HG02870 (cell line): Measurements from ENCODE around the gene NUDT14.

Experiments
- ATAC-seq: cut with Tn5 transposase; IDR thresholded peaks from one replicate; pipeline ENCODE4 v1.9.1; 2021; ENCODE audit warnings: mild to moderate bottlenecking, moderate library complexity; ENCODE audit not compliant: unreplicated experiment

Gene NUDT14

DNA sequence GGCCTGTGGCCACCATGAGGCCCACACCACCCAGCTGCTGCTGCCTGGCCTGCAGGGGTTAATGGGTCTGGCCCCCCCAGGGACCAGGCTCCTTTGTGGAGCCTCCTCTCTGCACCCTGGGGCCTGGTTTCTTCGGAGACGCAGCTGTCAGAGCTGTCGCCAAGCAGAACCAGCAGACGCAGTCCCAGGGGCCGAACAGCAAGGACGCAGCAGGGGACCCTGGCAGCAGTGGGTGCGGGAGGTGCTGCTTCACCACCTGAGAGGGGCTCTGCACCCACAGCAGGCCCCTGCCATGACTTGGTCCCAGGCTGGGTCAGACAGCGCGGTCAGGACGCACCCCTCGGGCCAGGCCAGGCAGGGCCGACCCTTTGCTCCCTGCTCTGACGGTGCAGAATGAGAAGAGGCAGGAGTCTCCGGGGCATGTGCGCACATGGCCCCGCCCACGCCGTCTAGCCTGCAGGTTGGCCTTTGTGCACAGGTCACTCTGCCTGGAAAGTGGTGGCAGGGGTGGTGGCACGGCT is 43.0 kb downstream of the NUDT14 start:
- no peak for ATAC-seq

DNA sequence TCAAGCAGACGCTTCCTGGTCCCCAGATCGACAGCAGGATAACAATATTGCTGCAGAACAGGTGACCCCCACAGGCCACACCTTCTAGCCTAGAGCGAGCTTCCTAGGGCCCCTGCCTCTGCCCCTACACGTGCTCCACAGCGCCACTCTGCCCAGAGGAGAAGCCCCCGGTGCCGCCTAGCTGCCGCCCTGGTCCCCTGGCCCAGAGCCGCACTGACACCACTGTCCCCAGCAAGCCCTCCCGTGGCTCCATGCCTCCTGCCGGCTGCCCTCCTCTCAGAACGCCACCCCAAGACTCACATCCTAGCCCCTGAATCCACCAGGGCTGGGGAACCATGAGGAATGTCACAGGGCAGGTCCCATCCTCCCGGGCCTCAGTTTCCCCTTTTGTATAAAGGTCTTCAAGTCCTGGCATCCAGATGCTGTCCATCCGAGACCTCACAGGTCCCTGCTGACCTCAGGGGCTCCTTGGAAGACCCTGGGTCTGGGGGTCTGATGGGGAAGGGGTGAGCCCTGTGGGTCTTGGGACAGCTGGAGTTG is 43.6 kb downstream of the NUDT14 start:
- ATAC-seq: no peak

DNA sequence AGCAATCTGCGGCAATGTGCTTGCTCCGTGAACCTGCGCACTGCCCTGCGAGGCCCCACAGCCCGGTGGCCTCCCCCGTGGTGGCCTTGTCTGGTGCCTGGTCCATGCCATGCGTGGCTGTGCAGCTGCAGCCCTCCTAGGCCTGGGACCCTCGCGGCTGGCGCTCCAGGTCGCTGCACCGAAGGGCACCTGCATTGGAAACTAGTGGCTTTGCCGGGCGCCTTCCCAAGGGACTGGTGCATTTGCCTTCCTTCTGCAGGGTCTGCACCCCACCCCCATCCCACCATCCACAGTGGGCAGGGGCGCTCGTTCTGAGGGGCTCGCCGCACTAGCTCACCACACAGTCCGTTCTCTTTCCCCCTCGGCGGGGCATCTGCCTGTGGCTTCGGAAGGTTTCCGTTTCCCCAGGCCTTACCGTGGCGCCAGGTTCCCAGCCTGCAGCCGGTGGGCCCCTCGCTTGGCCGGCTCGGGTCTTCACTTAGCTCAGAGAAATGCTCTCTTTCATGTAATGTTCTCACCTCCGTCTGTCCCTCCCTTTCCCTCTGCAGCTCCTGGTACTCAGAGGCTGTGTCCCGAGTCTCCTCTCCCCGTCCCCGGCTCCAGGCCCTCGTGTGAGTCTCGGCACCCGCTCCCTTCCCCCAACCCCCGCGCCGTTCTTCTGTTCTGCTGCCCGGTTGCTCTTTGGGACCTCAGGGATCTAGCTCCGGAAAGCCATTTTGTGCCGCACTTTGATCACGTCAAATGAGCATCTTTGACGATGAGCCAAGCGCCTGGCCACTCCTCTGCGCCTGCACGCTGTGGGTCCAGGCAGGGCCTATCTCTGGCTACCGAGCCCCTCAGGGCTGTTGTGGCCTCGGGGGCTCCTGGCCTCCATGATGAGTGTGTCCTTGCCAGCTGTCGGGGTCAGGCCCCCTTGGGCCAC is 44.5 kb downstream of the NUDT14 start:
- no peak for ATAC-seq

DNA sequence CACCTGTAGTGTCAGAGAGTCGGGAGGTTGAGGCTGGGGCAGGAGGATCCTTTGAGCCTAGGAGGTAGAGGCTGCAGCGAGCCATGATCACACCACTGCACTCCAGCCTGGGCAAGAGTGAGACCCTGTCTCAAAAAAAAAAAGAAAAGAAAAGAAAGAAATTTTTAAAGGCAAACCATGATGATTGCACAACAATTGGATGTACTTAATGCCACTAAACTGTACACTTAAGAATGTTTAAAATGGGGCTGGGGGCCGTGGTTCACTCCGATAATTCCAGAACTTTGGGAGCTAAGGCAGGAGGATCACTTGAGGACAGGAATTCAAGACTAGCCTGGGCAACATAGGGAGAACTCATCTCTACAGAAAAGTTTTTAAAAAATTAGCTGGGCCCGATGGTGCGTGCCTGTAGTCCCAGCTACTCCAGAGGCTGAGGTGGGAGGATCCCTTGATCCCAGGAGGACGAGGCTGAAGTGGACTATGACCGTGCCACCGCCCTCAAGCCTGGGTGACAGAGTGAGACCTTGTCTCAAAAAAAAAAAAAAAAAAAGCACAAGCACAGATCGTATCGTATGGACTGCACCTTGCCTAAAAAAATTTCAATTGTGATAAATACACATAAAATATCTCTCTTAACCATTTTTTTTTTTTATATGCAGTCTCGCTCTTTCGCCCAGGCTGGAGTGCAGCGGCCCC is 45.3 kb downstream of the NUDT14 start:
- ATAC-seq: no peak

DNA sequence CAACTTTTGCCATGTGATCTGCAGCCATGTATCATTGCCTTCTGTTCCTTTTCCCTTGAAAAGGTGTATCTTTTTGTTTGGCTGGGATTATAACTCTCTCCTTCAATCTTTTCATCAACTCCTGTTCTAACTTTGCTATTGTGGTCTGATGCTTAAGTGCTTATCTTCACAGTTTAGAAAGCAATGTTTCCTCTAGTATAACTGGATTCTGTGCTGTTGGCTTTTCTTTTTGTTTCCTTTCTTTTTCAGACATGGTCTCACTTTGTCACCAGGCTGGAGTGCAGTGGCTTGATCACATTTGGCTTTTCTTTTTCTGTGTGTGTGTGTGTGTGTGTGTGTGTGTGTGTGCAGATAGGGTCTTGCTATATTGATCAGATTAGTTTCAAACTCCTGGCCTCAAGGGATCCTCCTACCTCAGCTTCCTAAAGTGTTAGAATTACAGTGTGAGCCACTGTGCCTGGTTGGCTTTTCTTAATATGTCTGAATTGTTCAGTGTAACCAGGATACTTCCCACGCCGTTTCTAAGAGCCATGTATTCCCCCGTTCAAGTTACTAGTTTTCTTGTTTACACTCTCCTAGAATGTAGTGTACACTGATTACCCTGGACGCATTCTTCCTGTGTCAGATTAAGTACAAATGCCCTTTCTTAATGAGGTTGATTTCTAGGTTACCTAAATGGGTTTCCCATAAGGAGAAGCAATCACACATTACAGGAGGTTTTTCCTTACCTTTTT is 48.0 kb downstream of the NUDT14 start:
- ATAC-seq: no peak

DNA sequence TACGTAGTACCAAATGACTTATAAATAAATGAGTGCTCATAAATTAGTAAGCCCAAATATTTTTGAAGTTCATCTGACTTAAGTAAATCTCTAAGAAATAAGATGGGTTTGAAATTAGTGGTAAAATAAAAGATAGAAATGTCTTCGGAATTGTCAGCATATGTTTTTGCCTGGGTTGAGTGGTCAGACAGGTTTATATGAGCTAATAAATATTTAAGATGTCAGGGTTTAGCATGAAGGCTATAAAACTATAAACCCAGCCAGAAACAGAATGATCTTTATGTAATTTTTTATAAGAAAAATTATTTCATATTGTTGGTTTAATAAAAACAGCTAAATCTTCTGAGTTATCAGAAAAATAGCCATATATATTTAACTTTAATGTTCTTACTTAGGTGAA is 49.9 kb downstream of the NUDT14 start:
- no peak for ATAC-seq

DNA sequence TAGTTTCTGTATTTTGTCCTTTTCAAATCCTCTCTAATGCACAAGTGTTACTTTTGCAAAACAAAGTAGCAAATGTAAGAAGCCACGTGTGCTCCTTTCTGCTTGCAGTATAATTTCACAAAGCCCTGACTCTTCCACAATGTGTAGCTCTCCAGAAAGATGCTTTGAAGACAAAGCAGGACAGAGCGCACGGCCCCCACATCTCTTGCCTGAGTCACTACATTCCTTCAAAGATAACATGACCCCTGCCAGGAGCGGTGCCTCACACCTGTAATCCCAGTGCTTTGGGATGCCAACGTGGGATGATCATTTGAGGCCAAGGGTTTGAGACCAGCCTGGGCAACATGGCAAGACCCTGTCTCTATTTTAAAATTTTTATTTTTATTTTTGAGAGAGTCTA is 53.1 kb downstream of the NUDT14 start:
- no peak for ATAC-seq

DNA sequence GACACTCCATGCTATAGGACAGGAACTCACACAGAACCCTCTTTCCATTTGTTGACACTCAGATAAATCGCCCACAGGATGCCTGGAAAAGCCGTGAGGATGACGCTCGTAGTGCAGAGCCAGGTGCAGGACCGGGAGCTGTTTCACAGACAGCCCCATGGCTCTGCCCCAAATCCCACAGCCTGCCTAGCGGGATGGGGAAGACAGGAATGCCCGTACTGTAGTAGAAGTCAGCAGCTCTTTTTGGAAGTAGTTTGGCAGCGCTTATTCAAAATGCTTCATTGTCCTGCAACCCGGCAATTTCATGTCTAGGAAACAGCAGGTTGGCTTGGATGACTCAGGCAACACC is 54.2 kb downstream of the NUDT14 start:
- ATAC-seq: no peak

DNA sequence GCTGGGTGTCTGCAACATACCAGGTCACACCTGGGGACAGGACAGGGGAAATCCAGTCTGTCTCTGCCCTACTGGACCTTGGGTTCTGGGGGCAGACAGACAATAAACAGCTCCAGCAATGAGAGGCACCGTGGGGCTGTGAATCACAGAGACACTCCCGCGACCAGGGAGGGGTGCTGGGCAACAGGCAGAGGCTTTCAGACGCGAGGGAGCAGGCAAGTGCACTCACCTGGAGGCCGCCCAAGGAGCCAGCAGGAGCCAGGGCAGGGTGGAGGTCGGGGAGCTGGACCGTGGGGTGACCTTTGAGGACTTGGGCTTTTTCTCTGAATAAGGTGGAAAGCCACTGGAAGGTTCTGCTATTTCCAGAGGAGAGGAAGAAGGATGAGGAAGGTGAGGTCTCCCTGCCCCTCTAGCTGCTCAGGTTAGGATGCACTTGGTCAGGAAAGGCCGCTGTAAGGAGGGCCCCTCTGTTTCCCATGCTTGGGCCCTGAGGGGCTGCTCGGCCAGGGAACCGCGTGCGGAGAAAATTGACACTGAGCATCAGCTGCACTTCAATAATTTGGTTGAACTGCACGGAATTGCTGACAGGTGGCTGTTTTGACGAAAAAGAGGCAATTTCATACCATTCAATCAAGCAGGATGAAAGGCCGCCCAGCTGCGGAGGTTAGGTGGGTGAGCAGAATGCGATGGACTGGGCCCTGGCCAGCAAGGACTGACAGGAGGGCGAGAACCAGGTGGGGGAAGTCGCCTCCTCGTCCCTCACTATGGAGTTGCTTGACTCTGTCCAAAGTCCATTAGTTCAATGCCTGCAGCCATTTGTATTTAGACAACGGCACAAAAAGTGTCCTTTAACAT is 54.8 kb downstream of the NUDT14 start:
- ATAC-seq: no peak

DNA sequence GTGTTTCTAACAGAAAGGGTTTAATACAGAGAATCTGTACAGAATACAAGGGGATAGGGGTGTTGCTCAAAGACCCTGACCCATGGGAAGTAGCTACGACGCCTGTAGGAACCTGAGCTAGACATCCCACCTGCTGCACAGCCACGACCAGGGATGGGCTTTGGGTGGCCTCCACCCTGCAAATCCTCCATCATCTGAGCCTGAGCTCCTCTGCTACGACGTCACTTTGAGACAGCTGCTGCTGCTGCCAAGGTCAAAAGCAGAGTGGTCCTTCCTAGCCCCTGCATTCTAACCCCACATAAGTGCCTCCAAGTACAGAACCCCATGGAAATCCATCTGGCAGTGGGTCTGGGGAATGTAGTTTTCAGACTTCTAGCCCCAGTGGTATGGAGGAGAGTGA is 56.3 kb downstream of the NUDT14 start:
- no peak for ATAC-seq

DNA sequence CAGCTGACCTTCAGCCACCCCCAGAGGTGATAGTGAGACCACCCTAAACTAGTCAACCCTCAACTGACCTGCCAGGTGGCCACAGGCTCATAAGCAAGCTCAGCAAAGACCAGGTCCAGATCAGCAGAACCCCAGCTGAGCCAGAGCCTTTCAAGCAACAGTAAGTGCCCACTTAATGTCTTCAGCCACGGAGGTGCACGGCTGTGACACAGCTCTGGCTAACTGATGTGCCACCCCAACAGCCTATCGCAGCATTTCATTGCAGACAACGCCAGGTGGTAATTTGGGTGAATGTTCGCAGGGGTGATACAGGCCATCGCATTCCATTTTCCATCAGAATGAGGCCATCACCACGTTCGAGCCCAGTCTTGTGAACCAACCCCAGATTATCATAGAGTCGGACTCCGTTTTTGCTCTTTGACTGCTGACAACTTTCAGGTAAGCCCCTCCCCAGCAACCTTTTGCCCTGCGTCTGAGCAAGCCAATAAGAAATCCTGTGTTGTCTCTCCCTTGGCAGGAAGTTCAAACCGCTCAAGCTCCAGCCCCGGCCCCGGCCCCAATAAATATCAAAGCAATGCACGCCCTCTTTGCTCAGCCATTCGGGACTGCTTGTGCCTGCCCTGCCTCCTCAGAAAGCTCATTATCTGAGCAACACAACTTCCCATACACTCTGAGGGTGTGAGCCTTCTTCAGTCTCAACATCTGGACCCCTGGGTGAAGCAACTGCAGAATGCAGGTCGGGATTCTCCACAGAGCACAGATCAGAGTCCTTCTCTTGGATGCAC is 56.9 kb downstream of the NUDT14 start:
- ATAC-seq: no peak

DNA sequence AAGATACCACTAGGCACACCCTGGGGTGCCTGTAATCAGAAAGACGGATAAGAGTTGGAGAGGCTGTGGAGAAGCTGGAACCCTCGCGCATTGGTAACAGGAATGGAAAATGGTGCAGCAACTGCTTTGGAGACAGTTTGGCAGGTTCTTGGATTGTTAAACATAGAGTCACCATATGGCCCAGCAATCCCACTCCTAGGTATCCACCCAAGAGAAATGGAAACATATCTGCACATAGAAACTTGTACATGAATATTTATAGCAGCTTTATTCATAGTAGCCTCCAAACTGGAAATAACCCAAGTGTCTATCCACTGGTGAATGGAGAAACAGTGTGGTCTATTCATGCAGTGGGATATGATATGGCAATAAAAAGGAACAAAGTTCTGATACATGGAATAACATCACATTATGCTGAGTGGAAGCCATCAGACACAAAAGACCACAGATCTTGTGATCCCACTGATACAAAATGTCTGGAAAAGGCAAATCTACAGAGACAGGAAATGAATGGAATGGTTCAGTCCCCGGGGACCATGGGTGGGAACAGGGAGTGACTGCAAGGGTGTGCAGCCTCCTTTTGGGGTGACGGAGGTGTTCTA is 57.9 kb downstream of the NUDT14 start:
- ATAC-seq: no peak
